HCT116 (cell line): ENCODE data around the gene VWF. TPM values are rescaled to one million over a fixed set of nuclear protein-coding genes. Genes with fewer than 3 reads are reported as not detected.

ENCODE experiments used
- ATAC-seq: fragments of 200-7000 bp; cut with Tn5 transposase; 2 replicates; pipeline ENCODE4 v1.9.1; 2020; ENCODE audit warnings: mild to moderate bottlenecking, moderate library complexity
- BruUV-seq: library from RNA; stranded (reverse); fragments of 400-500 nt; replicated peaks from 2 replicates; lab custom pipeline; 2021; lab: Mats Ljungman, UMichigan
- CTCF ChIA-PET: fragments of 300-600 bp; sonication (Branson Sonifier 250); formaldehyde crosslinking; loops from one replicate; lab custom pipeline; 2021; ENCODE audit warnings: antibody characterized with exemption; lab: Charles Lee
- POLR2A ChIA-PET: fragments of 300-600, 350-600 bp; sonication (Branson Sonifier 250); formaldehyde crosslinking; loops from one replicate; lab custom pipeline; 2021; ENCODE audit warnings: antibody characterized with exemption; lab: Charles Lee
- RAD21 ChIA-PET, 2 experiments: fragments of 300-600 bp; sonication (Branson Sonifier 250); formaldehyde crosslinking; loops; one replicate each; lab custom pipeline; 2023; ENCODE audit warnings: low total read pairs in 2 of 2; ENCODE audit not compliant: uncharacterized antibody in 2 of 2, unreplicated experiment in 2 of 2, low non-redundant PET in 1 of 2; lab: Charles Lee
- DNase-seq: peaks from one replicate; pipeline ENCODE4 v3.0.0-alpha.2; 2010; ENCODE audit warnings: low read depth, low spot score
- H2AFZ ChIP-seq: fragments of 200-600 bp; shearing (Covaris generic), sonication (generic); 2 replicates; pipeline ENCODE4 v1.6.1; 2017; ENCODE audit warnings: low read depth, mixed run types, mixed read lengths, antibody characterized with exemption, low read length; ENCODE audit not compliant: poor library complexity, severe bottlenecking
- H3K27ac ChIP-seq: 2 replicates; pipeline ENCODE4 v1.5.1; 2012; ENCODE audit warnings: low read depth, low read length
- H3K27me3 ChIP-seq: fragments of 200-600 bp; sonication (generic); 2 replicates; pipeline ENCODE4 v1.6.1; 2016; ENCODE audit warnings: mixed run types, low read length, mixed read lengths; ENCODE audit not compliant: insufficient read depth
- H3K36me3 ChIP-seq, 2 experiments: fragments of 200-500 bp in 1 of 2; fragments of 200-600 bp in 1 of 2; sonication (Bioruptor generic) in 1 of 2; sonication (generic) in 1 of 2; 2 replicates each; pipeline versions ENCODE4 v1.5.1 to v1.6.1; 2014 to 2016; ENCODE audit warnings: low read length in 2 of 2, inconsistent platforms in 1 of 2, mixed read lengths in 1 of 2, mixed run types in 1 of 2; ENCODE audit not compliant: insufficient read depth in 2 of 2, control insufficient read depth in 1 of 2
- H3K4me1 ChIP-seq, 2 experiments: fragments of 200-600 bp in 1 of 2; sonication (generic) in 1 of 2; 2 replicates each; pipeline versions ENCODE4 v1.5.1 to v1.6.1; 2012 to 2017; ENCODE audit warnings: low read length in 2 of 2, inconsistent platforms in 1 of 2, mild to moderate bottlenecking in 1 of 2, mixed read lengths in 1 of 2, mixed run types in 1 of 2, moderate library complexity in 1 of 2; ENCODE audit not compliant: insufficient read depth in 2 of 2, control insufficient read depth in 1 of 2
- H3K4me2 ChIP-seq: fragments of 200-600 bp; sonication (generic); 2 replicates; pipeline ENCODE4 v1.6.1; 2017; ENCODE audit warnings: mixed run types, low read length, mixed read lengths
- H3K4me3 ChIP-seq, 2 experiments: fragments of 200-600 bp in 1 of 2; sonication (generic) in 1 of 2; replicated peaks in 1 of 2; 2 replicates each; pipeline ENCODE4 v1.5.1; 2011 to 2016; ENCODE audit warnings: low read length in 2 of 2, control low read depth in 1 of 2, low read depth in 1 of 2, mild to moderate bottlenecking in 1 of 2, mixed read lengths in 1 of 2, mixed run types in 1 of 2
- H3K79me2 ChIP-seq: fragments of 200-600 bp; sonication (generic); 2 replicates; pipeline ENCODE4 v1.6.1; 2017; ENCODE audit warnings: mild to moderate bottlenecking, mixed run types, low read length, moderate library complexity, mixed read lengths; ENCODE audit not compliant: insufficient read depth
- H3K9ac ChIP-seq: fragments of 200-600 bp; sonication (generic); 2 replicates; pipeline ENCODE4 v1.6.1; 2016; ENCODE audit warnings: low read length, mixed read lengths
- H3K9me2 ChIP-seq: fragments of 200-600 bp; sonication (generic), shearing (Covaris generic); 2 replicates; pipeline ENCODE4 v1.6.1; 2017; ENCODE audit warnings: mixed run types, mild to moderate bottlenecking, moderate library complexity; ENCODE audit not compliant: insufficient read depth
- H3K9me3 ChIP-seq, 2 experiments: fragments of 200-500 bp in 1 of 2; fragments of 200-600 bp in 1 of 2; sonication (Bioruptor generic) in 1 of 2; sonication (generic) in 1 of 2; 2 replicates each; pipeline ENCODE4 v1.6.1; 2014 to 2017; ENCODE audit warnings: low read length in 2 of 2, mixed read lengths in 2 of 2, inconsistent platforms in 1 of 2, low read depth in 1 of 2, mild to moderate bottlenecking in 1 of 2, mixed run types in 1 of 2, moderate library complexity in 1 of 2; ENCODE audit not compliant: control insufficient read depth in 1 of 2, insufficient read depth in 1 of 2
- H4K20me1 ChIP-seq: fragments of 200-600 bp; sonication (generic), shearing (Covaris generic); 2 replicates; pipeline ENCODE4 v1.6.1; 2017; ENCODE audit warnings: mixed run types, mild to moderate bottlenecking, moderate library complexity; ENCODE audit not compliant: insufficient read depth
- ATF3 ChIP-seq: IDR thresholded peaks from 2 replicates; pipeline ENCODE4 v1.6.1; 2012
- CBX3 ChIP-seq: IDR thresholded peaks from 2 replicates; pipeline ENCODE4 v1.6.1; 2012; ENCODE audit warnings: low read depth
- CTCF ChIP-seq, 3 experiments: fragments of 200-600 bp in 1 of 3; sonication (generic) in 1 of 3; IDR thresholded peaks in 2 of 3; conservative IDR thresholded peaks in 1 of 3; 2 replicates each; pipeline ENCODE4 v1.5.1; 2012 to 2017; ENCODE audit warnings: low read depth in 2 of 3, low read length in 2 of 3, antibody characterized with exemption in 1 of 3, borderline replicate concordance in 1 of 3, control low read depth in 1 of 3, mild to moderate bottlenecking in 1 of 3, mixed read lengths in 1 of 3, mixed run types in 1 of 3, moderate library complexity in 1 of 3; ENCODE audit not compliant: insufficient read depth in 1 of 3
- EGR1 ChIP-seq: IDR thresholded peaks from 2 replicates; pipeline ENCODE4 v1.6.1; 2012; ENCODE audit warnings: low read depth
- EZH2 ChIP-seq: fragments of 200-600 bp; sonication (generic); IDR thresholded peaks from 2 replicates; pipeline ENCODE4 v1.6.1; 2017; ENCODE audit warnings: antibody characterized with exemption, mixed run types
- EZH2phosphoT487 ChIP-seq: fragments of 200-600 bp; IDR thresholded peaks from 2 replicates; pipeline ENCODE4 v1.6.1; 2018; ENCODE audit warnings: antibody characterized with exemption, borderline replicate concordance
- POLR2A ChIP-seq: IDR thresholded peaks from 2 replicates; pipeline ENCODE4 v1.7.0; 2011; ENCODE audit warnings: borderline replicate concordance; ENCODE audit not compliant: insufficient read depth, insufficient read length; ENCODE audit errors: extremely low read depth
- REST ChIP-seq: IDR thresholded peaks from 2 replicates; pipeline ENCODE4 v1.6.1; 2012; ENCODE audit warnings: low read depth
- SRF ChIP-seq: IDR thresholded peaks from 2 replicates; pipeline ENCODE4 v1.6.1; 2012; ENCODE audit warnings: low read depth
- ZFX ChIP-seq: fragments of 450-650 bp; IDR thresholded peaks from 2 replicates; pipeline ENCODE4 v1.6.1; 2017
- ZNF274 ChIP-seq: fragments of 200-500 bp; sonication (Bioruptor generic); IDR thresholded peaks from 2 replicates; pipeline ENCODE4 v1.6.1; 2014; ENCODE audit warnings: mild to moderate bottlenecking, low read depth, low read length, inconsistent platforms
- intact Hi-C: fragments of 100-400 bp; cut with micrococcal nuclease; formaldehyde crosslinking; loops from 2 replicates; pipeline ENCODE4 v1.10.0; 2022
- total RNA-seq: library from RNA; stranded (reverse); gene quantifications from one replicate; pipeline ENCODE4 v1.2.1, GENCODE V29; 2021; ENCODE audit not compliant: unreplicated experiment
- TF ChIP-seq, protein P1 (sequence below): IDR thresholded peaks from 2 replicates; pipeline ENCODE4 v1.6.1; 2012

Gene VWF
- total RNA-seq, 1 experiment from 2014 or later, result 0.57 TPM

GRCh38 chr12:6083601-6084000, 40.9 kb downstream of the VWF start:
- ChIA-PET CTCF (interaction anchor here (1.3 to 2.2 kb wide), 4 partner anchors 10 to 201 kb away, joined by 3 to 11 read pairs (median 7); no protein-coding TSS in a partner anchor), POLR2A (interaction anchor here (1.0 to 1.7 kb wide), 3 partner anchors 10 to 189 kb away, joined by 3 to 12 read pairs (median 3); no protein-coding TSS in a partner anchor), RAD21 (interaction anchor here in 1 of 2 experiments (0.5 to 1.1 kb wide), 2 partner anchors 16 to 408 kb away, joined by 3 read pairs; no protein-coding TSS in a partner anchor)
- H3K4me1 ChIP-seq, result peaks cover 38 to 57% of the 10 kb centered on the region in 2 experiments
- no peak overlapping the region for H2AFZ ChIP-seq
- no peaks in the 10 kb centered on the region for H4K20me1 ChIP-seq
- no peaks in the 10 kb centered on the region for H3K9me2 ChIP-seq
- ATAC-seq, result no peak
- TF ChIP-seq EZH2 (no peak), POLR2A (no peak), REST (no peak)
- H3K27ac ChIP-seq, result peak overlapping the region; percentile 64
- BruUV-seq, result no TSS peak
- no peak for DNase-seq
- peak overlapping the region; percentile 45 for H3K9ac ChIP-seq
- no peak overlapping the region for H3K4me3 ChIP-seq
- H3K79me2 ChIP-seq, result no peaks in the 10 kb centered on the region
- no peaks in the 10 kb centered on the region for H3K36me3 ChIP-seq
- H3K27me3 ChIP-seq, result no peaks in the 10 kb centered on the region
- intact Hi-C loops, result no loop called here
- H3K9me3 ChIP-seq, result no peaks in the 10 kb centered on the region
- peak overlapping the region; percentile 79 for H3K4me2 ChIP-seq

GRCh38 chr12:6082613-6083012, 41.9 kb downstream of the VWF start:
- Histone ChIP-seq H3K4me1 (peaks cover 40 to 58% of the 10 kb centered on the region in 2 experiments), H3K9ac (no peak overlapping the region), H3K79me2 (no peaks in the 10 kb centered on the region), H3K4me2 (peak overlapping the region; percentile 26; the same call in 1 of the 2 replicates), H3K27ac (no peak overlapping the region), H2AFZ (no peak overlapping the region), H3K36me3 (no peaks in the 10 kb centered on the region), H3K9me2 (no peaks in the 10 kb centered on the region), H3K9me3 (no peaks in the 10 kb centered on the region), H3K27me3 (no peaks in the 10 kb centered on the region), H3K4me3 (no peak overlapping the region), H4K20me1 (no peaks in the 10 kb centered on the region)
- TF ChIP-seq ZFX, result no peak
- TF ChIP-seq EGR1, result no peak
- TF ChIP-seq ZNF274, result no peak
- TF ChIP-seq, protein P1, sequence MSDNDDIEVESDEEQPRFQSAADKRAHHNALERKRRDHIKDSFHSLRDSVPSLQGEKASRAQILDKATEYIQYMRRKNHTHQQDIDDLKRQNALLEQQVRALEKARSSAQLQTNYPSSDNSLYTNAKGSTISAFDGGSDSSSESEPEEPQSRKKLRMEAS, result no peak
- no peak for TF ChIP-seq CBX3
- no peak for TF ChIP-seq SRF
- no peak for TF ChIP-seq EZH2phosphoT487
- TF ChIP-seq CTCF (IDR thresholded peaks at IDR 0.05 in 2 of 3, conservative IDR thresholded peaks at IDR 0.05 in 1 of 3; ENCODE audit: borderline replicate concordance in 1 of 3, insufficient read depth in 1 of 3, low read depth in 2 of 3, low read length in 2 of 3), result no peak
- no peak for TF ChIP-seq ATF3
- no peak for TF ChIP-seq EZH2
- no peak for DNase-seq
- ChIA-PET CTCF (interaction anchor here (1.3 kb wide), 2 partner anchors 15 to 202 kb away, joined by 3 read pairs; no protein-coding TSS in a partner anchor), RAD21 (no interaction called here), POLR2A (no interaction called here)
- intact Hi-C loops, result no loop called here
- no peak for ATAC-seq
- no TSS peak for BruUV-seq
